Smooth muscle cell (in vitro differentiated cells): ENCODE measurements around the gene LARGE1. TPM values are rescaled to one million over a fixed set of nuclear protein-coding genes. Genes with fewer than 3 reads are reported as not detected.

Source experiments
- DNase-seq: peaks from one replicate; lab custom pipeline; 2025; ENCODE audit not compliant: unreplicated experiment; lab: John Stamatoyannopoulos, UW
- H2AFZ ChIP-seq: fragments of 200-600 bp; sonication (generic); 2 replicates; pipeline ENCODE4 v1.6.0; 2016; ENCODE audit warnings: antibody characterized with exemption, low read depth, mild to moderate bottlenecking
- H3F3A ChIP-seq: fragments of 200-600 bp; sonication (generic); 2 replicates; pipeline ENCODE4 v1.6.0; 2017; ENCODE audit warnings: antibody characterized with exemption, low read depth
- H3K27ac ChIP-seq: fragments of 200-600 bp; sonication (generic); 2 replicates; pipeline ENCODE4 v1.5.1; 2016; ENCODE audit warnings: low read depth, mild to moderate bottlenecking
- H3K27me3 ChIP-seq: fragments of 200-600 bp; sonication (generic); 2 replicates; pipeline ENCODE4 v1.6.1; 2016; ENCODE audit warnings: low read depth, mild to moderate bottlenecking
- H3K36me3 ChIP-seq: fragments of 200-600 bp; sonication (generic); 2 replicates; pipeline ENCODE4 v1.5.1; 2016; ENCODE audit warnings: low read depth
- H3K4me1 ChIP-seq: fragments of 200-600 bp; sonication (generic); 2 replicates; pipeline ENCODE4 v1.5.1; 2016; ENCODE audit warnings: low read depth
- H3K4me2 ChIP-seq: fragments of 200-600 bp; sonication (generic); 2 replicates; pipeline ENCODE4 v1.6.0; 2016; ENCODE audit warnings: mild to moderate bottlenecking
- H3K4me3 ChIP-seq: fragments of 200-600 bp; sonication (generic); 2 replicates; pipeline ENCODE4 v1.5.1; 2016; ENCODE audit warnings: mild to moderate bottlenecking
- H3K79me2 ChIP-seq: fragments of 200-600 bp; sonication (generic); 2 replicates; pipeline ENCODE4 v1.6.0; 2016; ENCODE audit warnings: low read depth, mild to moderate bottlenecking
- H3K9ac ChIP-seq: fragments of 200-600 bp; sonication (generic); 2 replicates; pipeline ENCODE4 v1.6.0; 2016; ENCODE audit warnings: low read depth
- H3K9me3 ChIP-seq: fragments of 200-600 bp; sonication (generic); replicated peaks from 2 replicates; pipeline ENCODE4 v1.5.1; 2016; ENCODE audit warnings: low read depth
- H4K20me1 ChIP-seq: fragments of 200-600 bp; sonication (generic); 2 replicates; pipeline ENCODE4 v1.6.0; 2016; ENCODE audit warnings: low read depth
- CTCF ChIP-seq: fragments of 200-600 bp; sonication (generic); IDR thresholded peaks from 2 replicates; pipeline ENCODE4 v1.5.1; 2017; ENCODE audit warnings: borderline replicate concordance, mild to moderate bottlenecking, antibody characterized with exemption; ENCODE audit not compliant: insufficient read depth, poor library complexity, severe bottlenecking
- WGBS: methylation state at CpG from one replicate; pipeline ENCODE4 v1.1.7; 2016; ENCODE audit warnings: low lambda C conversion rate; 5-methylcytosine and 5-hydroxymethylcytosine counted together
- polyA plus RNA-seq: library from polyadenylated mRNA; unstranded; fragments of >200 nt; fragmentation: Nextera tagmentation; extraction: Ambion mirVana; gene quantifications from 2 replicates; pipeline ENCODE4 v1.2.1, GENCODE V29; 2016
- total RNA-seq: library from RNA; depleted of rRNA; stranded (reverse); fragments of >200 nt; gene quantifications from 2 replicates; pipeline ENCODE4 v1.2.3, GENCODE V29; 2014

Gene LARGE1
- total and polyA plus RNA-seq, 2 experiments from 2014 or later = 11.9 to 18.0 TPM

- no peak overlapping the region for H2AFZ ChIP-seq
- no peaks in the 10 kb centered on the region for H3K36me3 ChIP-seq
- WGBS = 96% methylated on average over 3 of the region's 3 CpGs
- no peak for TF ChIP-seq CTCF
- no peak overlapping the region for H3K9ac ChIP-seq
- no peaks in the 10 kb centered on the region for H3K4me1 ChIP-seq
- no peak for DNase-seq
- H3F3A ChIP-seq = no peaks in the 10 kb centered on the region
- H3K79me2 ChIP-seq = no peaks in the 10 kb centered on the region
- no peak overlapping the region for H3K4me3 ChIP-seq
- no peak overlapping the region for H3K27ac ChIP-seq
- no peaks in the 10 kb centered on the region for H3K27me3 ChIP-seq
- H4K20me1 ChIP-seq = no peaks in the 10 kb centered on the region
- H3K9me3 ChIP-seq = no peaks in the 10 kb centered on the region
- no peak overlapping the region for H3K4me2 ChIP-seq
These were observed 344.1 kb downstream of the LARGE1 start for GRCh38 chr22:33576205-33576604.

GRCh38 chr22:33575771-33576170 lies 344.5 kb downstream of the LARGE1 start:
- Histone ChIP-seq H3K27me3 (no peaks in the 10 kb centered on the region), H3K4me1 (no peaks in the 10 kb centered on the region), H3F3A (no peaks in the 10 kb centered on the region), H3K79me2 (no peaks in the 10 kb centered on the region), H4K20me1 (no peaks in the 10 kb centered on the region), H3K9me3 (no peaks in the 10 kb centered on the region), H2AFZ (no peak overlapping the region), H3K4me3 (no peak overlapping the region), H3K27ac (no peak overlapping the region), H3K36me3 (no peaks in the 10 kb centered on the region), H3K4me2 (no peak overlapping the region), H3K9ac (no peak overlapping the region)
- DNase-seq = no peak
- TF ChIP-seq CTCF = no peak
- 93% methylated on average over 7 of the region's 7 CpGs for WGBS

- Histone ChIP-seq H3F3A (no peaks in the 10 kb centered on the region), H4K20me1 (no peaks in the 10 kb centered on the region), H3K4me2 (no peak overlapping the region), H3K36me3 (no peaks in the 10 kb centered on the region), H3K9me3 (no peaks in the 10 kb centered on the region), H2AFZ (no peak overlapping the region), H3K27me3 (no peaks in the 10 kb centered on the region), H3K79me2 (no peaks in the 10 kb centered on the region), H3K4me1 (no peaks in the 10 kb centered on the region), H3K27ac (no peak overlapping the region), H3K4me3 (no peak overlapping the region), H3K9ac (no peak overlapping the region)
- 91% methylated on average over 2 of the region's 2 CpGs for WGBS
- no peak for TF ChIP-seq CTCF
- no peak for DNase-seq
These were observed 345.2 kb downstream of the LARGE1 start for GRCh38 chr22:33575041-33575440.

- no peak overlapping the region for H3K27ac ChIP-seq
- no peak overlapping the region for H3K4me2 ChIP-seq
- H3K4me1 ChIP-seq = no peaks in the 10 kb centered on the region
- no peaks in the 10 kb centered on the region for H3K27me3 ChIP-seq
- H3K36me3 ChIP-seq = no peaks in the 10 kb centered on the region
- H4K20me1 ChIP-seq = no peaks in the 10 kb centered on the region
- H2AFZ ChIP-seq = no peak overlapping the region
- no peaks in the 10 kb centered on the region for H3K79me2 ChIP-seq
- no peak for DNase-seq
- no peaks in the 10 kb centered on the region for H3K9me3 ChIP-seq
- no peak overlapping the region for H3K4me3 ChIP-seq
- no peaks in the 10 kb centered on the region for H3F3A ChIP-seq
- H3K9ac ChIP-seq = no peak overlapping the region
- 99% methylated on average over 4 of the region's 4 CpGs for WGBS
- TF ChIP-seq CTCF = no peak
These were observed 346.8 kb downstream of the LARGE1 start for GRCh38 chr22:33573479-33573878.
